Gastroesophageal sphincter (tissue), 3 donors: ENCODE results near the gene CLCC1.

Source experiments
- CTCF ChIP-seq, 4 experiments: fragments of 200-600 bp in 2 of 4; fragments of 450-650 bp in 2 of 4; sonication (generic) in 1 of 4; IDR thresholded peaks; one replicate each; pipeline ENCODE4 v1.5.1; 2017 to 2019; ENCODE audit warnings: antibody characterized with exemption in 4 of 4, mild to moderate bottlenecking in 2 of 4, moderate library complexity in 2 of 4
- EP300 ChIP-seq: sonication (generic); formaldehyde crosslinking; IDR thresholded peaks from one replicate; pipeline ENCODE4 v1.6.1; 2017; ENCODE audit warnings: antibody characterized with exemption, mild to moderate bottlenecking
- POLR2A ChIP-seq, 2 donors: fragments of 450-650 bp; IDR thresholded peaks; one replicate each; pipeline ENCODE4 v1.6.1; 2017; ENCODE audit warnings: antibody characterized with exemption in 2 of 2, mild to moderate bottlenecking in 2 of 2, moderate library complexity in 1 of 2
- POLR2AphosphoS5 ChIP-seq: sonication (generic); formaldehyde crosslinking; IDR thresholded peaks from one replicate; pipeline ENCODE4 v1.6.1; 2017; ENCODE audit warnings: antibody characterized with exemption

- TF ChIP-seq CTCF (IDR thresholded peaks at IDR 0.05): no peak
- TF ChIP-seq POLR2A (IDR thresholded peaks at IDR 0.05): no peak
- TF ChIP-seq EP300: no peak
- no peak for TF ChIP-seq POLR2AphosphoS5
Measured at GRCh38 chr1:108957888-108958287, 5.4 kb downstream of the CLCC1 start.
